ENCODE measurements around the gene PLXNB3. TPM values are rescaled to one million over a fixed set of nuclear protein-coding genes. Genes with fewer than 3 reads are reported as not detected.

The PLXNB3 gene
- total RNA-seq, 1 donor = 4.3 TPM

GRCh38 chrX:153732401-153732800, 31.6 kb upstream of the PLXNB3 start:
- TF ChIP-seq CTCF (IDR thresholded peaks at IDR 0.05; ENCODE audit: extremely low read depth, low read depth, low read length) = no peak
- H3K27ac ChIP-seq (ENCODE audit: low read depth, low read length) = no peak overlapping the region
- peak; percentile 90 for DNase-seq (ENCODE audit: insufficient read length, low spot score, missing footprints)

GRCh38 chrX:153733651-153734240, 30.3 kb upstream of the PLXNB3 start:
- DNase-seq (ENCODE audit: insufficient read length, low spot score, missing footprints) = peak; percentile 77

More at GRCh38 chrX:153732401-153732800, 31.6 kb upstream of the PLXNB3 start:
- H4K20me1 ChIP-seq (ENCODE audit: insufficient read depth, low read length) = peaks cover 6% of the 10 kb centered on the region
- no peak overlapping the region for H3K4me2 ChIP-seq (ENCODE audit: insufficient read depth, low read length)
- H3K36me3 ChIP-seq (ENCODE audit: insufficient read depth, low read length) = no peaks in the 10 kb centered on the region
- H2AFZ ChIP-seq (ENCODE audit: low read length) = no peak overlapping the region
- peaks cover 3% of the 10 kb centered on the region for H3K9me3 ChIP-seq (ENCODE audit: low read depth, low read length)
- peaks cover 14% of the 10 kb centered on the region for H3K79me2 ChIP-seq (ENCODE audit: insufficient read depth, low read length)
- no peak overlapping the region for H3K4me3 ChIP-seq (ENCODE audit: insufficient read depth, low read length)
- peaks cover 3% of the 10 kb centered on the region for H3K4me1 ChIP-seq (ENCODE audit: insufficient read depth, low read length)
- H3K27me3 ChIP-seq (ENCODE audit: insufficient read depth, low read length) = no peaks in the 10 kb centered on the region

GRCh38 chrX:153734871-153735270, 29.2 kb upstream of the PLXNB3 start:
- Histone ChIP-seq H3K4me3 (ENCODE audit: insufficient read depth, low read length) (no peak overlapping the region), H3K4me2 (ENCODE audit: insufficient read depth, low read length) (no peak overlapping the region), H3K27me3 (ENCODE audit: insufficient read depth, low read length) (no peaks in the 10 kb centered on the region), H3K79me2 (ENCODE audit: insufficient read depth, low read length) (no peaks in the 10 kb centered on the region), H3K9me3 (ENCODE audit: low read depth, low read length) (peaks cover 3% of the 10 kb centered on the region), H2AFZ (ENCODE audit: low read length) (no peak overlapping the region), H3K27ac (ENCODE audit: low read depth, low read length) (no peak overlapping the region), H3K4me1 (ENCODE audit: insufficient read depth, low read length) (no peaks in the 10 kb centered on the region), H4K20me1 (ENCODE audit: insufficient read depth, low read length) (peaks cover 6% of the 10 kb centered on the region), H3K36me3 (ENCODE audit: insufficient read depth, low read length) (no peaks in the 10 kb centered on the region)
- no peak for DNase-seq (ENCODE audit: insufficient read length, low spot score, missing footprints)
- no peak for TF ChIP-seq CTCF (IDR thresholded peaks at IDR 0.05; ENCODE audit: extremely low read depth, low read depth, low read length)

More at GRCh38 chrX:153733651-153734240, 30.3 kb upstream of the PLXNB3 start:
- no peaks in the 10 kb centered on the region for H3K4me1 ChIP-seq (ENCODE audit: insufficient read depth, low read length)
- H3K27me3 ChIP-seq (ENCODE audit: insufficient read depth, low read length) = no peaks in the 10 kb centered on the region
- no peak overlapping the region for H3K4me2 ChIP-seq (ENCODE audit: insufficient read depth, low read length)
- H3K27ac ChIP-seq (ENCODE audit: low read depth, low read length) = no peak overlapping the region
- H4K20me1 ChIP-seq (ENCODE audit: insufficient read depth, low read length) = peaks cover 6% of the 10 kb centered on the region
- no peak overlapping the region for H3K4me3 ChIP-seq (ENCODE audit: insufficient read depth, low read length)
- no peak for TF ChIP-seq CTCF (IDR thresholded peaks at IDR 0.05; ENCODE audit: extremely low read depth, low read depth, low read length)
- peaks cover 3% of the 10 kb centered on the region for H3K79me2 ChIP-seq (ENCODE audit: insufficient read depth, low read length)
- no peaks in the 10 kb centered on the region for H3K36me3 ChIP-seq (ENCODE audit: insufficient read depth, low read length)
- no peak overlapping the region for H2AFZ ChIP-seq (ENCODE audit: low read length)
- peaks cover 3% of the 10 kb centered on the region for H3K9me3 ChIP-seq (ENCODE audit: low read depth, low read length)

- Histone ChIP-seq H4K20me1 (ENCODE audit: insufficient read depth, low read length) (peaks cover 6% of the 10 kb centered on the region), H3K27me3 (ENCODE audit: insufficient read depth, low read length) (no peaks in the 10 kb centered on the region), H3K4me3 (ENCODE audit: insufficient read depth, low read length) (no peak overlapping the region), H3K79me2 (ENCODE audit: insufficient read depth, low read length) (no peaks in the 10 kb centered on the region), H3K4me2 (ENCODE audit: insufficient read depth, low read length) (no peak overlapping the region), H2AFZ (ENCODE audit: low read length) (no peak overlapping the region), H3K27ac (ENCODE audit: low read depth, low read length) (no peak overlapping the region), H3K4me1 (ENCODE audit: insufficient read depth, low read length) (no peaks in the 10 kb centered on the region), H3K9me3 (ENCODE audit: low read depth, low read length) (peaks cover 3% of the 10 kb centered on the region), H3K36me3 (ENCODE audit: insufficient read depth, low read length) (no peaks in the 10 kb centered on the region)
- no peak for TF ChIP-seq CTCF (IDR thresholded peaks at IDR 0.05; ENCODE audit: extremely low read depth, low read depth, low read length)
- no peak for DNase-seq (ENCODE audit: insufficient read length, low spot score, missing footprints)
Observed at GRCh38 chrX:153735274-153735673, 28.8 kb upstream of the PLXNB3 start.
